ENCODE measurements around the gene HEATR5A.

HEATR5A gene

GRCh38 chr14:31287294-31287972, 132.9 kb downstream of the HEATR5A start:
- H2AFZ ChIP-seq (ENCODE audit: low read depth, low read length) = no peak overlapping the region
- no peaks in the 10 kb centered on the region; the same call in 1 of the 2 replicates for H3K9me3 ChIP-seq (ENCODE audit: insufficient read depth, low read length)
- no peak overlapping the region for H3K27ac ChIP-seq (ENCODE audit: low read length)
- H3K36me3 ChIP-seq (replicated peaks; ENCODE audit: low read depth, low read length) = no peaks in the 10 kb centered on the region
- H3K79me2 ChIP-seq (ENCODE audit: low read length) = no peaks in the 10 kb centered on the region
- H3K4me3 ChIP-seq (ENCODE audit: low read length) = no peak overlapping the region
- H3K9ac ChIP-seq (ENCODE audit: low read length) = no peak overlapping the region
- H3K4me1 ChIP-seq (ENCODE audit: low read length) = peaks cover 9% of the 10 kb centered on the region
- no peak overlapping the region for H3K4me2 ChIP-seq (ENCODE audit: low read length)
- H3K27me3 ChIP-seq (ENCODE audit: low read depth, low read length) = no peaks in the 10 kb centered on the region
- H4K20me1 ChIP-seq (ENCODE audit: insufficient read depth, low read length) = no peaks in the 10 kb centered on the region
- TF ChIP-seq EZH2phosphoT487 (IDR thresholded peaks at IDR 0.05; ENCODE audit: low read depth) (no peak), CTCF (IDR thresholded peaks at IDR 0.05; ENCODE audit: low read depth, low read length) (no peak)

- no peak overlapping the region for H2AFZ ChIP-seq (ENCODE audit: low read depth, low read length)
- TF ChIP-seq CTCF (IDR thresholded peaks at IDR 0.05; ENCODE audit: low read depth, low read length) = no peak
- TF ChIP-seq EZH2phosphoT487 (IDR thresholded peaks at IDR 0.05; ENCODE audit: low read depth) = no peak
Measured at GRCh38 chr14:31286456-31287293, 133.7 kb downstream of the HEATR5A start.

GRCh38 chr14:31283578-31284252, 136.6 kb downstream of the HEATR5A start:
- Histone ChIP-seq H3K27ac (ENCODE audit: low read length) (no peak overlapping the region), H3K36me3 (replicated peaks; ENCODE audit: low read depth, low read length) (no peaks in the 10 kb centered on the region), H3K9ac (ENCODE audit: low read length) (no peak overlapping the region), H3K79me2 (ENCODE audit: low read length) (no peaks in the 10 kb centered on the region), H3K4me3 (ENCODE audit: low read length) (no peak overlapping the region), H4K20me1 (ENCODE audit: insufficient read depth, low read length) (no peaks in the 10 kb centered on the region), H3K9me3 (ENCODE audit: insufficient read depth, low read length) (peaks cover 5% of the 10 kb centered on the region), H3K27me3 (ENCODE audit: low read depth, low read length) (no peaks in the 10 kb centered on the region), H3K4me2 (ENCODE audit: low read length) (no peak overlapping the region), H3K4me1 (ENCODE audit: low read length) (peaks cover 5% of the 10 kb centered on the region), H2AFZ (ENCODE audit: low read depth, low read length) (no peak overlapping the region)
- TF ChIP-seq CTCF (IDR thresholded peaks at IDR 0.05; ENCODE audit: low read depth, low read length) (no peak), EZH2phosphoT487 (IDR thresholded peaks at IDR 0.05; ENCODE audit: low read depth) (no peak)

More at GRCh38 chr14:31286456-31287293, 133.7 kb downstream of the HEATR5A start:
- Histone ChIP-seq H3K4me3 (ENCODE audit: low read length) (no peak overlapping the region), H3K9ac (ENCODE audit: low read length) (no peak overlapping the region), H3K36me3 (replicated peaks; ENCODE audit: low read depth, low read length) (no peaks in the 10 kb centered on the region), H3K4me2 (ENCODE audit: low read length) (no peak overlapping the region), H3K79me2 (ENCODE audit: low read length) (no peaks in the 10 kb centered on the region), H4K20me1 (ENCODE audit: insufficient read depth, low read length) (no peaks in the 10 kb centered on the region), H3K4me1 (ENCODE audit: low read length) (peaks cover 9% of the 10 kb centered on the region), H3K27ac (ENCODE audit: low read length) (no peak overlapping the region), H3K27me3 (ENCODE audit: low read depth, low read length) (no peaks in the 10 kb centered on the region), H3K9me3 (ENCODE audit: insufficient read depth, low read length) (no peaks in the 10 kb centered on the region; the same call in 1 of the 2 replicates)

GRCh38 chr14:31283153-31283552, 137.2 kb downstream of the HEATR5A start:
- no peak overlapping the region for H2AFZ ChIP-seq (ENCODE audit: low read depth, low read length)
- no peak overlapping the region for H3K9ac ChIP-seq (ENCODE audit: low read length)
- no peaks in the 10 kb centered on the region for H3K36me3 ChIP-seq (replicated peaks; ENCODE audit: low read depth, low read length)
- TF ChIP-seq EZH2phosphoT487 (IDR thresholded peaks at IDR 0.05; ENCODE audit: low read depth) = no peak
- no peak for TF ChIP-seq CTCF (IDR thresholded peaks at IDR 0.05; ENCODE audit: low read depth, low read length)
- H3K4me1 ChIP-seq (ENCODE audit: low read length) = peaks cover 5% of the 10 kb centered on the region
- H3K9me3 ChIP-seq (ENCODE audit: insufficient read depth, low read length) = peaks cover 6% of the 10 kb centered on the region
- H3K27ac ChIP-seq (ENCODE audit: low read length) = no peak overlapping the region
- H3K79me2 ChIP-seq (ENCODE audit: low read length) = no peaks in the 10 kb centered on the region
- H3K4me2 ChIP-seq (ENCODE audit: low read length) = no peak overlapping the region
- H3K27me3 ChIP-seq (ENCODE audit: low read depth, low read length) = no peaks in the 10 kb centered on the region
- no peaks in the 10 kb centered on the region for H4K20me1 ChIP-seq (ENCODE audit: insufficient read depth, low read length)
- no peak overlapping the region for H3K4me3 ChIP-seq (ENCODE audit: low read length)

All from OCI-LY3 (cell line).